Activated naive CD8-positive, alpha-beta T cell treated with anti-CD3 and anti-CD28 coated beads, Interleukin-2, amount 10 ng/mL, durations not matched to agents 7 days and 5 days (primary cell): Measurements from ENCODE around the gene EOMES. TPM values are rescaled to one million over a fixed set of nuclear protein-coding genes. Genes with fewer than 3 reads are reported as not detected.

Experiments
- ATAC-seq: fragments of 150-1000 bp; cut with Tn5 transposase; one replicate; pipeline ENCODE4 v1.10.0; 2021; ENCODE audit warnings: low read depth, moderate library complexity
- POLR2A ChIA-PET: fragments of 350-600 bp; sonication (Branson Sonifier 250); formaldehyde crosslinking; loops from one replicate; lab custom pipeline; 2021; ENCODE audit warnings: antibody characterized with exemption; lab: Charles Lee
- DNase-seq: peaks from one replicate; pipeline ENCODE4 v3.0.0; 2021
- H3K27ac Mint-ChIP-seq: one replicate; pipeline ENCODE4 v1.8.0; 2022; ENCODE audit warnings: mild to moderate bottlenecking, mixed read lengths
- H3K27me3 Mint-ChIP-seq: one replicate; pipeline ENCODE4 v1.8.0; 2022; ENCODE audit warnings: mild to moderate bottlenecking, moderate library complexity, mixed read lengths
- H3K36me3 Mint-ChIP-seq: one replicate; pipeline ENCODE4 v1.8.0; 2021; ENCODE audit warnings: mild to moderate bottlenecking, mixed read lengths
- H3K4me1 Mint-ChIP-seq: one replicate; pipeline ENCODE4 v1.8.0; 2021; ENCODE audit warnings: mixed read lengths
- H3K4me3 Mint-ChIP-seq: one replicate; pipeline ENCODE4 v1.8.0; 2022; ENCODE audit warnings: mild to moderate bottlenecking, moderate library complexity, mixed read lengths
- H3K9me3 Mint-ChIP-seq: one replicate; pipeline ENCODE4 v1.8.0; 2021; ENCODE audit warnings: mixed read lengths
- total RNA-seq, 2 experiments: library from RNA; stranded (reverse); gene quantifications; one replicate each; pipeline ENCODE4 v1.2.3, GENCODE V29; 2021

Gene EOMES
- total RNA-seq, 2 experiments from 2014 or later = 35.5 to 44.5 TPM

DNA sequence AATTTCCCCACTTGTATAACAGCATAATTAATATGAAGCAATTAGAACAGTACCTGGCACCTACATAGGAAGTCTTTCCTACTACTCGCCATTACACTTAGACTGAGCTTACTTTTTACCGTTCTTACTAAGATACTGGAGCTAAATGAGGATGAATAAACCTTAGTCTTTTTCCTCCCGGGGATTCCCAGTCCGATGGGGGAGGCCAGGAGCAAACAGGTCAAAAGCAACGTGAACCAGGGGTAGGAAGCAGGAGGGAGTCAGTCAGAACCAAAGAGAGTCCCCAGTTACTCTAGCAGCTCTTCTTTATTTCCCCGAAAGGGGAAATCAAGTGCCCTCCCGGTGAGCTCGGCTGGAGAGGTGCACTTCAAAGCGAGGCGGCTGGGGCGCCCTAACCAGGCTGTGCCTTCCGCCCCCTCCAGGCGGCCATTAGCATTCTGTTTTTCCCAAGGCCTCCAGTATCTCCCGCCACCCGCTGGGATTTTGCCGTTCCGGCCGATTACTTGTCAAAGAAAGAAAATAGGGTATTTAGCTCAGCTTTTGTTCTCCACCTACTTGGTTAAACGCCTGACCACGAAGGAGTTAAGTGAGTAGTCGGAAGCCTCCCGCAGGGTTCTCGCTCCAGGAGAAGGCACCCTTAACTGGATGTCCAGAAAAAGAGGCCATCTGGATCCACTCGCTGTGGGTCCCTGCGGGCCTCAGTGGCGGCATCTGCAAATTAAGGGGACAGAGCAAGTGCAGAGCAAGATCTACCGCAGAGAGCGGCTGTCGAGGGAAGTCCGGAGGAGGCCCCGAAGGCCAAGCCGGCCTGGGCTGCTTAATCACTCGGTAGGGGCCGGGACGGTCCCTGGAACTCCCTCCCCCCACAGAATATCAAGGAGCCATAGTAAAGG, 6.3 kb upstream of the EOMES start:
- peak overlapping the region; percentile 13 for H3K27ac Mint-ChIP-seq
- H3K9me3 Mint-ChIP-seq = no peaks in the 10 kb centered on the region
- POLR2A ChIA-PET = no interaction called here
- no peaks in the 10 kb centered on the region for H3K36me3 Mint-ChIP-seq
- peaks cover 87% of the 10 kb centered on the region for H3K27me3 Mint-ChIP-seq
- H3K4me3 Mint-ChIP-seq = peak overlapping the region; percentile 69
- ATAC-seq (peak; percentile 59), DNase-seq (peak; percentile 53)
- H3K4me1 Mint-ChIP-seq = peaks cover 40% of the 10 kb centered on the region

DNA sequence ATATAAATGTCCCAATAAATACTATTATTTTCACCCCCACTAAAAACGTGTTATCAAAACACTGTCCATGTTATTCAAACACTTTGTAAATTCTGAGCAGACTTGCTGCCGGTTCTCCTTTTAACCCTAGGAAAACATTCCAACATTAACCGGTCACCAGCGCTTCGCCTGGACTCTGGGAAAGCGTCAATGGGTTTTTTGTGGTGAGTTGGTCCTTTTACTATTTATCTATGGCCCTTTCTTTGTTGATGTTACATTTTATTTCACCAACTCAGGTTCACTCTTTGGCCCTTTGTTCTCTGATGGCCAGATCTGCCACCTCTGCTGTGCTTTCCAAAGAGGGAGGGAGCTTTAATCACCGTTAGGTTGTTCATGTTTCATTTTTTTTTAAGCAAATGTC, 4.1 kb upstream of the EOMES start:
- no peak for DNase-seq
- ATAC-seq = no peak
- Mint-ChIP-seq H3K4me1 (peaks cover 51% of the 10 kb centered on the region), H3K9me3 (no peaks in the 10 kb centered on the region), H3K27ac (no peak overlapping the region), H3K4me3 (no peak overlapping the region), H3K27me3 (peaks cover 85% of the 10 kb centered on the region), H3K36me3 (no peaks in the 10 kb centered on the region)
- POLR2A ChIA-PET = no interaction called here

GRCh38 chr3:27724459-27725197, 2.5 kb upstream of the EOMES start:
- no peak overlapping the region for H3K27ac Mint-ChIP-seq
- POLR2A ChIA-PET = interaction anchor here (1.6 kb wide), 1 partner anchor 517 kb away, joined by 4 read pairs; the partner anchor contains the start of gene CMC1
- DNase-seq (no peak), ATAC-seq (no peak)
- peak overlapping the region; percentile 87 for H3K4me3 Mint-ChIP-seq
- H3K4me1 Mint-ChIP-seq = peaks cover 44% of the 10 kb centered on the region
- H3K27me3 Mint-ChIP-seq = peaks cover 83% of the 10 kb centered on the region
- no peaks in the 10 kb centered on the region for H3K9me3 Mint-ChIP-seq
- H3K36me3 Mint-ChIP-seq = no peaks in the 10 kb centered on the region

- DNase-seq (peak; percentile 40), ATAC-seq (no peak)
- Mint-ChIP-seq H3K4me3 (peak overlapping the region; percentile 87), H3K27me3 (peaks cover 80% of the 10 kb centered on the region), H3K36me3 (no peaks in the 10 kb centered on the region), H3K27ac (no peak overlapping the region), H3K4me1 (peaks cover 41% of the 10 kb centered on the region), H3K9me3 (no peaks in the 10 kb centered on the region)
- POLR2A ChIA-PET = interaction anchor here (1.6 to 3.4 kb wide), 2 partner anchors 11 to 518 kb away, joined by 4 to 19 read pairs; partner anchors contain the start of gene CMC1
Observed at GRCh38 chr3:27723815-27724458, 1.8 kb upstream of the EOMES start.

GRCh38 chr3:27723456-27723814, 1.3 kb upstream of the EOMES start:
- Mint-ChIP-seq H3K4me1 (peaks cover 36% of the 10 kb centered on the region), H3K4me3 (peak overlapping the region; percentile 87), H3K27ac (no peak overlapping the region), H3K36me3 (no peaks in the 10 kb centered on the region), H3K9me3 (no peaks in the 10 kb centered on the region), H3K27me3 (peaks cover 78% of the 10 kb centered on the region)
- no peak for DNase-seq
- POLR2A ChIA-PET = interaction anchor here (0.5 to 3.4 kb wide), 4 partner anchors 11 to 603 kb away, joined by 3 to 19 read pairs (median 6); partner anchors contain the start of gene CMC1
- no peak for ATAC-seq

GRCh38 chr3:27723001-27723445, 900 bp upstream of the EOMES start:
- H3K27ac Mint-ChIP-seq = no peak overlapping the region
- POLR2A ChIA-PET = interaction anchor here (0.5 to 3.4 kb wide), 5 partner anchors 10 to 625 kb away, joined by 3 to 19 read pairs (median 5); partner anchors contain the start of genes AZI2, CMC1 and ZCWPW2
- peak; percentile 32 for DNase-seq
- H3K27me3 Mint-ChIP-seq = peaks cover 78% of the 10 kb centered on the region
- H3K4me1 Mint-ChIP-seq = peaks cover 32% of the 10 kb centered on the region
- no peaks in the 10 kb centered on the region for H3K9me3 Mint-ChIP-seq
- ATAC-seq = no peak
- no peaks in the 10 kb centered on the region for H3K36me3 Mint-ChIP-seq
- H3K4me3 Mint-ChIP-seq = peak overlapping the region; percentile 87

DNA sequence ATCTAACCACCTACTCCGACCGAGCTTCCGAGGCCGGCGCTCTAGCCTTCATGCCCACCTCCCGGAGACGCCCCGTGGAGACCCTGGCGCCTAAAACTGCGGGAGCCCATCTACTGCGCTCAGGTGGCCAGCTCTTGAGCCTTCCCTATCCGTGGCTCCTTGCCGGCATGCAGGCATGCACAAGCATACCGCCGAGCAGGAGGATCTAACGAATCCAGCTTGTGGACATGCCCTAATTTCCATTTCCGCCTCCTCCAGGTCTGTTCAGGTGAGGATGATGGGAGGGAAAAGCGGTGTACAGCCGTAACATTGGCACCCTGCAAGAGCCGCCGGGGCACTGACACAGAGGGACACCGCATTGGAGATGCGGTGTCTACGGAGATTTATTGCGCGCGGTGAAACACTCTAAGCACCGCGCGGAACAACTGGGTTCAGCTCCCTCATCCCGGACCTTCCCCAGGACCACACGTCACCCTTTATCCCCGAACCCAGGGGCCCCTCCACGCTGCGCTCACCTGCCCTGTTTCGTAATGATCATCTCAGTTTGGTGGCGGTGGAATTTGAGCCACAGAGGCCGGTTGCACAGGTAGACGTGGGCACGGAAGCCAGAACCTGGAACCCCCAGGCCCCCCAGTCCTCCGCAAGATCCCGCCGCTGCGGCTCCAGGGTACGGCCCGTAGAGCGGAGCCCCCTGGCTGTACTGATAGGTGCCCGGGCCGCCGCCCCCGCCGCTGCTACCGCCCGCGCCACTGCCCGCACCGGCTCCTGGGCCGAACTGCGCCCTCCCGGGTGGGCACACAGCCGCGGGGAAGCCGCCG, 1.0 kb downstream of the EOMES start:
- no peaks in the 10 kb centered on the region for H3K36me3 Mint-ChIP-seq
- no peak overlapping the region for H3K27ac Mint-ChIP-seq
- H3K4me3 Mint-ChIP-seq = peak overlapping the region; percentile 77
- ATAC-seq (peak; percentile 5), DNase-seq (peak; percentile 41)
- H3K4me1 Mint-ChIP-seq = peaks cover 30% of the 10 kb centered on the region
- POLR2A ChIA-PET = interaction anchor here (0.6 to 3.4 kb wide), 5 partner anchors 9 to 578 kb away, joined by 3 to 19 read pairs (median 5); no protein-coding TSS in a partner anchor
- H3K9me3 Mint-ChIP-seq = no peaks in the 10 kb centered on the region
- peaks cover 64% of the 10 kb centered on the region for H3K27me3 Mint-ChIP-seq

DNA sequence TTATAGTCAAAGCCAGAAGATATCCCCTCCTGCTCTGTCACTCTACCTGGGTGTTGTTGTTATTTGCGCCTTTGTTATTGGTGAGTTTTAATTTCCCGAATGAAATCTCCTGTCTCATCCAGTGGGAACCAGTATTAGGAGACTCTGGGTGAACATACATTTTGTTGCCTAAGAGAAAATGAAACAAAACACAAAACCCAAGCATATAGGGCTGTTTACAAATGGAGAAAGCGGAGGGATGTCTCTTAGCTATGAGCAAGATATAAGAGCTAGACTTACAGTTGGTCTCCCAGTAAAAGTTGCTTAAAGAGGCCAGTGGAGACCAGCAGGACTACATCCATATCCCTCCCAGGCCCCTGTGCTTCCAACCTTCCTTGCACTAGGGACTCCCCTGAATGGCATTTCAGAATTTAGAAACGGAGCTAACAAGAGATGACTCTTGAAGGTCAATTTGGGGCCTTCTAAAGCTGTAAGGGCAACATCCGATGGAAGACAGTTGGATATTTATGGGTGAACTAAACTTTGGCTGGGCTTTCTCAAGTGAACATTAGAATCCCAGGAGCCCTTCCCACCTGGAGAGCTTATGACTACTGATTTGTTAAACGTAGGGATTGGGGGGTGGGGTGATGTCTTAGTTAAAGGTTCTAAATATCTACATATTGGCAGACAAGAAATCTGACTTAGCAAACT, 2.7 kb downstream of the EOMES start:
- no peak for ATAC-seq
- DNase-seq = no peak
- no peaks in the 10 kb centered on the region for H3K36me3 Mint-ChIP-seq
- H3K4me1 Mint-ChIP-seq = peaks cover 35% of the 10 kb centered on the region
- H3K9me3 Mint-ChIP-seq = no peaks in the 10 kb centered on the region
- H3K27me3 Mint-ChIP-seq = peaks cover 64% of the 10 kb centered on the region
- H3K4me3 Mint-ChIP-seq = no peak overlapping the region
- H3K27ac Mint-ChIP-seq = no peak overlapping the region
- POLR2A ChIA-PET = interaction anchor here (0.8 kb wide), 1 partner anchor 426 kb away, joined by 5 read pairs; no protein-coding TSS in a partner anchor

- Mint-ChIP-seq H3K4me3 (no peak overlapping the region), H3K9me3 (no peaks in the 10 kb centered on the region), H3K4me1 (peaks cover 36% of the 10 kb centered on the region), H3K36me3 (no peaks in the 10 kb centered on the region), H3K27ac (no peak overlapping the region), H3K27me3 (peaks cover 64% of the 10 kb centered on the region)
- no peak for DNase-seq
- ATAC-seq = no peak
- POLR2A ChIA-PET = no interaction called here
Observed at GRCh38 chr3:27718459-27718858, 3.7 kb downstream of the EOMES start.

GRCh38 chr3:27717200-27717852, 4.8 kb downstream of the EOMES start:
- Mint-ChIP-seq H3K4me1 (peaks cover 31% of the 10 kb centered on the region), H3K9me3 (no peaks in the 10 kb centered on the region), H3K27ac (no peak overlapping the region), H3K4me3 (no peak overlapping the region), H3K36me3 (no peaks in the 10 kb centered on the region), H3K27me3 (peaks cover 57% of the 10 kb centered on the region)
- POLR2A ChIA-PET = no interaction called here
- DNase-seq (no peak), ATAC-seq (no peak)

- H3K36me3 Mint-ChIP-seq = no peaks in the 10 kb centered on the region
- no peak for DNase-seq
- H3K27me3 Mint-ChIP-seq = peaks cover 55% of the 10 kb centered on the region
- peaks cover 32% of the 10 kb centered on the region for H3K4me1 Mint-ChIP-seq
- POLR2A ChIA-PET = no interaction called here
- no peaks in the 10 kb centered on the region for H3K9me3 Mint-ChIP-seq
- no peak overlapping the region for H3K4me3 Mint-ChIP-seq
- ATAC-seq = no peak
- no peak overlapping the region for H3K27ac Mint-ChIP-seq
Observed at GRCh38 chr3:27716309-27716708, 5.8 kb downstream of the EOMES start.
